Activated CD4-positive, CD25-positive, alpha-beta regulatory T cell treated with anti-CD3 and anti-CD28 coated beads, Interleukin-2, amount 50 U/mL, for 16 hours (primary cell): Measurements from ENCODE around the gene RAB33B.

Experiments
- DNase-seq: peaks from one replicate; pipeline ENCODE4 v3.0.0-alpha.2; 2020; ENCODE audit warnings: low read depth, low spot score

The RAB33B gene

GRCh38 chr4:139508581-139509237 is 54.8 kb downstream of the RAB33B start:
- no peak for DNase-seq

- DNase-seq, result no peak
Observed at GRCh38 chr4:139509727-139510410, 55.9 kb downstream of the RAB33B start.

- DNase-seq, result no peak
Observed at GRCh38 chr4:139511320-139511719, 57.4 kb downstream of the RAB33B start.

- DNase-seq, result no peak
Observed at GRCh38 chr4:139514382-139515059, 60.6 kb downstream of the RAB33B start.

- DNase-seq, result no peak
Observed at GRCh38 chr4:139515531-139515958, 61.6 kb downstream of the RAB33B start.

GRCh38 chr4:139521754-139522401 is 68.0 kb downstream of the RAB33B start:
- no peak for DNase-seq

GRCh38 chr4:139522457-139522856 is 68.5 kb downstream of the RAB33B start:
- no peak for DNase-seq

GRCh38 chr4:139523076-139523475 is 69.2 kb downstream of the RAB33B start:
- DNase-seq, result no peak

GRCh38 chr4:139524062-139524631 is 70.2 kb downstream of the RAB33B start:
- no peak for DNase-seq

- DNase-seq, result no peak
Observed at GRCh38 chr4:139525414-139525813, 71.5 kb downstream of the RAB33B start.
